CD14-positive monocyte (primary cell): ENCODE data around the gene DOCK10. TPM values are rescaled to one million over a fixed set of nuclear protein-coding genes. Genes with fewer than 3 reads are reported as not detected.

Source experiments
- DNase-seq, 3 donors: peaks; one replicate each; pipeline ENCODE4 v3.0.0-alpha.2; 2011 to 2022
- H2AFZ ChIP-seq: 2 replicates; pipeline ENCODE4 v1.6.0; 2012; ENCODE audit warnings: mild to moderate bottlenecking, low read depth, low read length, inconsistent platforms; ENCODE audit not compliant: insufficient read depth, poor library complexity, severe bottlenecking
- H3K27ac ChIP-seq, 2 donors: 1 replicate in 1 of 2; 2 replicates in 1 of 2; pipeline ENCODE4 v1.5.1; 2012 to 2013; ENCODE audit warnings: low read length in 2 of 2, control low read depth in 1 of 2, inconsistent platforms in 1 of 2, low read depth in 1 of 2, mild to moderate bottlenecking in 1 of 2
- H3K27me3 ChIP-seq, 2 donors: one replicate each; pipeline versions ENCODE4 v1.6.0 to v1.6.1; 2011 to 2013; ENCODE audit warnings: low read length in 2 of 2; ENCODE audit not compliant: control insufficient read depth in 2 of 2, insufficient read depth in 2 of 2
- H3K36me3 ChIP-seq, 2 donors: replicated peaks in 1 of 2; 1 replicate in 1 of 2; 2 replicates in 1 of 2; pipeline versions ENCODE4 v1.5.1 to v1.6.1; 2012 to 2013; ENCODE audit warnings: low read length in 2 of 2, control low read depth in 1 of 2, inconsistent platforms in 1 of 2, mild to moderate bottlenecking in 1 of 2; ENCODE audit not compliant: insufficient read depth in 2 of 2, control insufficient read depth in 1 of 2
- H3K4me1 ChIP-seq, 2 donors: 1 replicate in 1 of 2; 2 replicates in 1 of 2; pipeline versions ENCODE4 v1.5.1 to v1.6.1; 2012 to 2013; ENCODE audit warnings: low read length in 2 of 2, control low read depth in 1 of 2, inconsistent platforms in 1 of 2, mild to moderate bottlenecking in 1 of 2, moderate library complexity in 1 of 2; ENCODE audit not compliant: insufficient read depth in 2 of 2, control insufficient read depth in 1 of 2
- H3K4me2 ChIP-seq: replicated peaks from 2 replicates; pipeline ENCODE3; 2012; ENCODE audit warnings: low read length, moderate library complexity, mild to moderate bottlenecking; ENCODE audit not compliant: poor library complexity, severe bottlenecking; ENCODE audit errors: extremely low read depth
- H3K4me3 ChIP-seq, 3 experiments: fragments of 200-600 bp in 1 of 3; sonication (generic) in 1 of 3; replicated peaks in 1 of 3; 1 replicate in 2 of 3; 2 replicates in 1 of 3; pipeline ENCODE4 v1.5.1; 2011 to 2013; ENCODE audit warnings: low read length in 3 of 3, mild to moderate bottlenecking in 3 of 3, control low read depth in 2 of 3, low read depth in 2 of 3, inconsistent platforms in 1 of 3, moderate library complexity in 1 of 3
- H3K79me2 ChIP-seq: 2 replicates; pipeline ENCODE4 v1.6.0; 2012; ENCODE audit warnings: mild to moderate bottlenecking, control low read depth, inconsistent platforms, low read length, moderate library complexity; ENCODE audit not compliant: insufficient read depth
- H3K9ac ChIP-seq: 2 replicates; pipeline ENCODE4 v1.6.0; 2017; ENCODE audit warnings: low read length, mild to moderate bottlenecking; ENCODE audit not compliant: insufficient read depth, poor library complexity, severe bottlenecking
- H3K9me3 ChIP-seq, 2 donors: replicated peaks in 1 of 2; 1 replicate in 1 of 2; 2 replicates in 1 of 2; pipeline versions ENCODE4 v1.5.1 to v1.6.1; 2012 to 2013; ENCODE audit warnings: low read length in 2 of 2, control low read depth in 1 of 2; ENCODE audit not compliant: control insufficient read depth in 1 of 2, insufficient read depth in 1 of 2
- H4K20me1 ChIP-seq: 2 replicates; pipeline ENCODE4 v1.6.0; 2012; ENCODE audit warnings: mild to moderate bottlenecking, low read length, control low read depth, moderate library complexity; ENCODE audit not compliant: insufficient read depth
- H3K27ac Mint-ChIP-seq, 7 donors: one replicate each; pipeline ENCODE4 v1.8.0; 2020; ENCODE audit warnings: mild to moderate bottlenecking in 7 of 7, mixed read lengths in 7 of 7, moderate library complexity in 6 of 7, inconsistent platforms in 2 of 7
- H3K27me3 Mint-ChIP-seq, 3 donors: one replicate each; pipeline ENCODE4 v1.8.0; 2021 to 2022; ENCODE audit warnings: low read depth in 3 of 3, mild to moderate bottlenecking in 3 of 3, mixed read lengths in 3 of 3, moderate library complexity in 3 of 3, inconsistent platforms in 1 of 3
- H3K36me3 Mint-ChIP-seq, 2 donors: one replicate each; pipeline ENCODE4 v1.8.0; 2020; ENCODE audit warnings: mixed read lengths in 2 of 2, inconsistent platforms in 1 of 2, mild to moderate bottlenecking in 1 of 2
- H3K4me1 Mint-ChIP-seq: one replicate; pipeline ENCODE4 v1.8.0; 2020; ENCODE audit warnings: mild to moderate bottlenecking, mixed read lengths
- H3K4me3 Mint-ChIP-seq, 2 donors: one replicate each; pipeline ENCODE4 v1.8.0; 2020; ENCODE audit warnings: mild to moderate bottlenecking in 2 of 2, mixed read lengths in 2 of 2, moderate library complexity in 1 of 2
- H3K9me3 Mint-ChIP-seq, 7 donors: one replicate each; pipeline ENCODE4 v1.8.0; 2020 to 2022; ENCODE audit warnings: mixed read lengths in 7 of 7, mild to moderate bottlenecking in 6 of 7, moderate library complexity in 6 of 7, inconsistent platforms in 2 of 7
- WGBS: methylation state at CpG from one replicate; pipeline ENCODE4 v1.1.5; 2013; ENCODE audit warnings: missing lambda C conversion rate; ENCODE audit not compliant: insufficient coverage; 5-methylcytosine and 5-hydroxymethylcytosine counted together
- intact Hi-C, 2 donors: fragments of 100-400 bp; cut with micrococcal nuclease; formaldehyde crosslinking; loops; one replicate each; pipeline versions ENCODE4 v1.15.0 to v1.15.1; 2023
- polyA plus RNA-seq, 3 donors: library from polyadenylated mRNA; depleted of rRNA in 1 of 3; unstranded in 2 of 3; stranded (reverse) in 1 of 3; fragments of 300-500 nt in 2 of 3; fragments of >200 nt in 1 of 3; fragmentation: Illumina TruSeq in 2 of 3; gene quantifications; 1 replicate in 2 of 3; 2 replicates in 1 of 3; pipeline ENCODE4 v1.2.3, GENCODE V29; 2012 to 2021
- TF ChIP-seq, protein P1 (sequence below): fragments of 200-600 bp; IDR thresholded peaks from one replicate; pipeline ENCODE4 v1.8.0; 2022; ENCODE audit warnings: antibody characterized with exemption, mild to moderate bottlenecking

Gene DOCK10
- polyA plus RNA-seq, 3 donors: 9.5 to 30.9 (median 16.5) TPM

- no peak overlapping the region for H3K4me3 Mint-ChIP-seq
- no peak overlapping the region for H3K27ac Mint-ChIP-seq
- peaks cover 81% of the 10 kb centered on the region for H3K79me2 ChIP-seq
- H3K4me1 ChIP-seq: peaks cover 48 to 56% of the 10 kb centered on the region in 2 donors
- DNase-seq: no peak
- no peak overlapping the region for H3K9ac ChIP-seq
- H3K27ac ChIP-seq: no peak overlapping the region
- peaks cover 69% of the 10 kb centered on the region for H3K4me1 Mint-ChIP-seq
- H3K27me3 ChIP-seq: no peaks in the 10 kb centered on the region
- no peaks in the 10 kb centered on the region for H3K9me3 ChIP-seq
- H4K20me1 ChIP-seq: peaks cover 72% of the 10 kb centered on the region
- H3K9me3 Mint-ChIP-seq: peaks cover 0 to 2% (median 0%) of the 10 kb centered on the region in 7 donors
- H3K36me3 Mint-ChIP-seq: peaks cover 4 to 10% of the 10 kb centered on the region in 2 donors
- H3K27me3 Mint-ChIP-seq: no peaks in the 10 kb centered on the region
- TF ChIP-seq, protein P1, sequence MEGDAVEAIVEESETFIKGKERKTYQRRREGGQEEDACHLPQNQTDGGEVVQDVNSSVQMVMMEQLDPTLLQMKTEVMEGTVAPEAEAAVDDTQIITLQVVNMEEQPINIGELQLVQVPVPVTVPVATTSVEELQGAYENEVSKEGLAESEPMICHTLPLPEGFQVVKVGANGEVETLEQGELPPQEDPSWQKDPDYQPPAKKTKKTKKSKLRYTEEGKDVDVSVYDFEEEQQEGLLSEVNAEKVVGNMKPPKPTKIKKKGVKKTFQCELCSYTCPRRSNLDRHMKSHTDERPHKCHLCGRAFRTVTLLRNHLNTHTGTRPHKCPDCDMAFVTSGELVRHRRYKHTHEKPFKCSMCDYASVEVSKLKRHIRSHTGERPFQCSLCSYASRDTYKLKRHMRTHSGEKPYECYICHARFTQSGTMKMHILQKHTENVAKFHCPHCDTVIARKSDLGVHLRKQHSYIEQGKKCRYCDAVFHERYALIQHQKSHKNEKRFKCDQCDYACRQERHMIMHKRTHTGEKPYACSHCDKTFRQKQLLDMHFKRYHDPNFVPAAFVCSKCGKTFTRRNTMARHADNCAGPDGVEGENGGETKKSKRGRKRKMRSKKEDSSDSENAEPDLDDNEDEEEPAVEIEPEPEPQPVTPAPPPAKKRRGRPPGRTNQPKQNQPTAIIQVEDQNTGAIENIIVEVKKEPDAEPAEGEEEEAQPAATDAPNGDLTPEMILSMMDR: no peak
- H3K4me2 ChIP-seq: no peak overlapping the region
- WGBS: no CpG with 5 or more reads among the region's 1 CpG
- H3K36me3 ChIP-seq: no peaks in the 10 kb centered on the region
- no peak overlapping the region for H2AFZ ChIP-seq
- H3K4me3 ChIP-seq: no peak overlapping the region
- intact Hi-C loops: no loop called here
Observed at GRCh38 chr2:225030893-225031292, 11.4 kb downstream of the DOCK10 start.

DNA sequence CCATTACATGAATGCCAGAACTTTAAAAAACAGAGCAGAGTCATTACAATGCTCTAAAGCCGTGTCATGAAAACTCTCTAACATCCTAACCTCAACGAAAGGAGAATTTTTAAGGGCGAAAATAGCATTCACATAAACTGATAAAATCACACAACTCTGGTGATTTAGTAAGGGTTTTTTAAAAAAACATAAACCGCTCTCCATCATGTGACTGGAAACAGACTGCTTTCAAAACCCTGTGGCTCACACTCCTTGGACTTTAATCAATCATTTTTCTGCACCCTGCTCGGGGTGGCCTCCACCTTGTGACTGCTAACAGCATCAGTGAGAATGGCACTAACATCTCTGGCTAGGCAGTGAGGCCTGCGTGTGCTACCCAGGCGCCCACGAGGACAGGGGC, 12.1 kb downstream of the DOCK10 start:
- H3K9me3 ChIP-seq: no peaks in the 10 kb centered on the region
- DNase-seq: no peak
- H3K27ac ChIP-seq: no peak overlapping the region
- Mint-ChIP-seq H3K27me3 (no peaks in the 10 kb centered on the region), H3K4me3 (no peak overlapping the region), H3K4me1 (peaks cover 71% of the 10 kb centered on the region), H3K9me3 (peaks cover 0 to 2% (median 0%) of the 10 kb centered on the region in 7 donors), H3K36me3 (peaks cover 4 to 10% of the 10 kb centered on the region in 2 donors), H3K27ac (peak overlapping the region in 1 of 7 donors; percentile 68)
- no peaks in the 10 kb centered on the region for H3K27me3 ChIP-seq
- H2AFZ ChIP-seq: no peak overlapping the region
- H3K9ac ChIP-seq: no peak overlapping the region
- WGBS: 10% methylated on average over 2 of the region's 8 CpGs
- H3K4me3 ChIP-seq: no peak overlapping the region
- no peak overlapping the region for H3K4me2 ChIP-seq
- peaks cover 79% of the 10 kb centered on the region for H3K79me2 ChIP-seq
- intact Hi-C loops: no loop called here
- TF ChIP-seq, protein P1: no peak
- no peaks in the 10 kb centered on the region for H3K36me3 ChIP-seq
- H3K4me1 ChIP-seq: peaks cover 55 to 63% of the 10 kb centered on the region in 2 donors
- peaks cover 76% of the 10 kb centered on the region for H4K20me1 ChIP-seq
